Liver (tissue), 9 donors: ENCODE data around the gene MRPL40. TPM values are rescaled to one million over a fixed set of nuclear protein-coding genes. Genes with fewer than 3 reads are reported as not detected.

ENCODE experiments used
- DNase-seq: peaks from one replicate; pipeline ENCODE4 v3.0.0-alpha.2; 2017; ENCODE audit warnings: low spot score
- H3K27ac ChIP-seq, 2 donors: one replicate each; pipeline ENCODE4 v1.7.0; 2013; ENCODE audit warnings: inconsistent platforms in 2 of 2, low read length in 2 of 2, control low read depth in 1 of 2, low read depth in 1 of 2, mild to moderate bottlenecking in 1 of 2
- H3K27me3 ChIP-seq, 4 donors: one replicate each; pipeline versions ENCODE4 v1.6.1 to v1.7.0; 2013; ENCODE audit warnings: low read length in 3 of 4, inconsistent platforms in 1 of 4, mild to moderate bottlenecking in 1 of 4, moderate library complexity in 1 of 4; ENCODE audit not compliant: control insufficient read depth in 4 of 4, insufficient read depth in 4 of 4
- H3K36me3 ChIP-seq, 4 donors: one replicate each; pipeline versions ENCODE4 v1.6.1 to v1.7.0; 2013; ENCODE audit warnings: low read length in 3 of 4, mild to moderate bottlenecking in 3 of 4, low read depth in 1 of 4, moderate library complexity in 1 of 4; ENCODE audit not compliant: control insufficient read depth in 4 of 4, insufficient read depth in 3 of 4
- H3K4me1 ChIP-seq, 4 donors: one replicate each; pipeline versions ENCODE4 v1.6.1 to v1.7.0; 2013; ENCODE audit warnings: low read length in 3 of 4, mild to moderate bottlenecking in 3 of 4, moderate library complexity in 1 of 4; ENCODE audit not compliant: control insufficient read depth in 4 of 4, insufficient read depth in 4 of 4
- H3K4me3 ChIP-seq, 3 donors: one replicate each; pipeline versions ENCODE4 v1.6.1 to v1.7.0; 2013; ENCODE audit warnings: low read length in 3 of 3, control low read depth in 1 of 3, low read depth in 1 of 3, mild to moderate bottlenecking in 1 of 3
- H3K9ac ChIP-seq, 2 donors: one replicate each; pipeline ENCODE4 v1.7.0; 2013; ENCODE audit warnings: low read length in 2 of 2, mild to moderate bottlenecking in 2 of 2, moderate library complexity in 2 of 2, control low read depth in 1 of 2, low read depth in 1 of 2
- H3K9me3 ChIP-seq, 4 donors: one replicate each; pipeline versions ENCODE4 v1.6.1 to v1.7.0; 2013; ENCODE audit warnings: low read length in 3 of 4; ENCODE audit not compliant: control insufficient read depth in 4 of 4
- HNF4A ChIP-seq, 2 donors: conservative IDR thresholded peaks; 2 replicates each; pipeline ENCODE4 v1.6.1; 2016; ENCODE audit warnings: antibody characterized with exemption in 2 of 2, mild to moderate bottlenecking in 2 of 2
- HNF4G ChIP-seq: IDR thresholded peaks from 2 replicates; pipeline ENCODE4 v1.6.1; 2016; ENCODE audit warnings: antibody characterized with exemption
- JUND ChIP-seq, 2 donors: IDR thresholded peaks; 2 replicates each; pipeline ENCODE4 v1.6.1; 2016; ENCODE audit warnings: antibody characterized with exemption in 2 of 2
- MAX ChIP-seq: IDR thresholded peaks from 2 replicates; pipeline ENCODE4 v1.6.1; 2016; ENCODE audit warnings: antibody characterized with exemption
- NR2F2 ChIP-seq: IDR thresholded peaks from 2 replicates; pipeline ENCODE4 v1.6.1; 2016; ENCODE audit warnings: antibody characterized with exemption
- RAD21 ChIP-seq, 2 donors: IDR thresholded peaks; 2 replicates each; pipeline ENCODE4 v1.6.1; 2016; ENCODE audit warnings: antibody characterized with exemption in 2 of 2, mild to moderate bottlenecking in 2 of 2
- RXRA ChIP-seq, 2 donors: IDR thresholded peaks; 2 replicates each; pipeline ENCODE4 v1.6.1; 2017 to 2018; ENCODE audit warnings: antibody characterized with exemption in 2 of 2, mild to moderate bottlenecking in 1 of 2
- TAF1 ChIP-seq: conservative IDR thresholded peaks from 2 replicates; pipeline ENCODE4 v1.6.1; 2016; ENCODE audit warnings: antibody characterized with exemption, mild to moderate bottlenecking
- YY1 ChIP-seq: IDR thresholded peaks from 2 replicates; pipeline ENCODE4 v1.6.1; 2016; ENCODE audit warnings: antibody characterized with exemption, mild to moderate bottlenecking
- ZBTB33 ChIP-seq: IDR thresholded peaks from 2 replicates; pipeline ENCODE4 v1.6.1; 2016; ENCODE audit warnings: antibody characterized with exemption
- WGBS: extraction: QIAGEN DNeasy Blood & Tissue Kit; methylation state at CpG from one replicate; pipeline ENCODE4 v1.1.7; 2013; 5-methylcytosine and 5-hydroxymethylcytosine counted together
- polyA plus RNA-seq, 2 donors: library from polyadenylated mRNA; stranded (reverse) in 1 of 2; unstranded in 1 of 2; fragments of 200-250 nt in 1 of 2; fragments of >200 nt in 1 of 2; fragmentation: Nextera tagmentation in 1 of 2; extraction: Ambion mirVana in 1 of 2; gene quantifications; one replicate each; pipeline versions ENCODE4 v1.2.1 to v1.2.3, GENCODE V29; 2013 to 2015
- total RNA-seq, 2 donors: library from RNA; depleted of rRNA; stranded (reverse); fragments of >200 nt; gene quantifications; one replicate each; pipeline ENCODE4 v1.2.3, GENCODE V29; 2014
- TF ChIP-seq, protein P1 (sequence below): IDR thresholded peaks from 2 replicates; pipeline ENCODE4 v1.6.1; 2016; ENCODE audit warnings: antibody characterized with exemption, mild to moderate bottlenecking
- TF ChIP-seq, protein P2 (sequence below): IDR thresholded peaks from 2 replicates; pipeline ENCODE4 v1.6.1; 2016; ENCODE audit warnings: antibody characterized with exemption
- TF ChIP-seq, protein P3 (sequence below): fragments of 150-350 bp; IDR thresholded peaks from 2 replicates; pipeline ENCODE4 v1.5.1; 2017; ENCODE audit warnings: improper control_type of control experiment, low read depth, low read length; ENCODE audit not compliant: missing input control
- donor health status: healthy.
- donor health status: healthy.
- donor health status: healthy.
- donor health status: healthy.
- donor health status: healthy.

MRPL40 gene
- total and polyA plus RNA-seq, 4 donors = 11.3 to 52.0 (median 27.7) TPM

GRCh38 chr22:19398206-19398605 lies 34.1 kb upstream of the MRPL40 start:
- Histone ChIP-seq H3K4me1 (no peaks in the 10 kb centered on the region), H3K9ac (no peak overlapping the region), H3K27ac (no peak overlapping the region), H3K27me3 (no peaks in the 10 kb centered on the region), H3K9me3 (no peaks in the 10 kb centered on the region), H3K36me3 (peaks cover 23 to 77% (median 57%) of the 10 kb centered on the region in 4 donors), H3K4me3 (no peak overlapping the region)
- TF ChIP-seq, protein P1, sequence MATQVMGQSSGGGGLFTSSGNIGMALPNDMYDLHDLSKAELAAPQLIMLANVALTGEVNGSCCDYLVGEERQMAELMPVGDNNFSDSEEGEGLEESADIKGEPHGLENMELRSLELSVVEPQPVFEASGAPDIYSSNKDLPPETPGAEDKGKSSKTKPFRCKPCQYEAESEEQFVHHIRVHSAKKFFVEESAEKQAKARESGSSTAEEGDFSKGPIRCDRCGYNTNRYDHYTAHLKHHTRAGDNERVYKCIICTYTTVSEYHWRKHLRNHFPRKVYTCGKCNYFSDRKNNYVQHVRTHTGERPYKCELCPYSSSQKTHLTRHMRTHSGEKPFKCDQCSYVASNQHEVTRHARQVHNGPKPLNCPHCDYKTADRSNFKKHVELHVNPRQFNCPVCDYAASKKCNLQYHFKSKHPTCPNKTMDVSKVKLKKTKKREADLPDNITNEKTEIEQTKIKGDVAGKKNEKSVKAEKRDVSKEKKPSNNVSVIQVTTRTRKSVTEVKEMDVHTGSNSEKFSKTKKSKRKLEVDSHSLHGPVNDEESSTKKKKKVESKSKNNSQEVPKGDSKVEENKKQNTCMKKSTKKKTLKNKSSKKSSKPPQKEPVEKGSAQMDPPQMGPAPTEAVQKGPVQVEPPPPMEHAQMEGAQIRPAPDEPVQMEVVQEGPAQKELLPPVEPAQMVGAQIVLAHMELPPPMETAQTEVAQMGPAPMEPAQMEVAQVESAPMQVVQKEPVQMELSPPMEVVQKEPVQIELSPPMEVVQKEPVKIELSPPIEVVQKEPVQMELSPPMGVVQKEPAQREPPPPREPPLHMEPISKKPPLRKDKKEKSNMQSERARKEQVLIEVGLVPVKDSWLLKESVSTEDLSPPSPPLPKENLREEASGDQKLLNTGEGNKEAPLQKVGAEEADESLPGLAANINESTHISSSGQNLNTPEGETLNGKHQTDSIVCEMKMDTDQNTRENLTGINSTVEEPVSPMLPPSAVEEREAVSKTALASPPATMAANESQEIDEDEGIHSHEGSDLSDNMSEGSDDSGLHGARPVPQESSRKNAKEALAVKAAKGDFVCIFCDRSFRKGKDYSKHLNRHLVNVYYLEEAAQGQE = no peak
- TF ChIP-seq JUND (IDR thresholded peaks at IDR 0.05) (no peak), TAF1 (no peak)
- peak; percentile 71 for DNase-seq
- 88% methylated on average over 6 of the region's 6 CpGs for WGBS

GRCh38 chr22:19398652-19399051 lies 33.7 kb upstream of the MRPL40 start:
- WGBS = 94% methylated on average over 2 of the region's 2 CpGs
- Histone ChIP-seq H3K36me3 (peaks cover 23 to 75% (median 55%) of the 10 kb centered on the region in 4 donors), H3K4me1 (no peaks in the 10 kb centered on the region), H3K27me3 (no peaks in the 10 kb centered on the region), H3K9ac (no peak overlapping the region), H3K27ac (no peak overlapping the region), H3K4me3 (no peak overlapping the region), H3K9me3 (no peaks in the 10 kb centered on the region)
- no peak for TF ChIP-seq TAF1
- TF ChIP-seq YY1 = no peak
- TF ChIP-seq, protein P2, sequence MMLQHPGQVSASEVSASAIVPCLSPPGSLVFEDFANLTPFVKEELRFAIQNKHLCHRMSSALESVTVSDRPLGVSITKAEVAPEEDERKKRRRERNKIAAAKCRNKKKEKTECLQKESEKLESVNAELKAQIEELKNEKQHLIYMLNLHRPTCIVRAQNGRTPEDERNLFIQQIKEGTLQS = no peak
- no peak for TF ChIP-seq MAX
- TF ChIP-seq JUND (IDR thresholded peaks at IDR 0.05) = no peak
- DNase-seq = no peak

- Histone ChIP-seq H3K27me3 (no peaks in the 10 kb centered on the region), H3K27ac (no peak overlapping the region), H3K9ac (no peak overlapping the region), H3K9me3 (no peaks in the 10 kb centered on the region), H3K36me3 (peaks cover 17 to 65% (median 42%) of the 10 kb centered on the region in 4 donors), H3K4me1 (peaks cover 0 to 10% (median 5%) of the 10 kb centered on the region in 4 donors), H3K4me3 (no peak overlapping the region)
- WGBS = 99% methylated on average over 6 of the region's 6 CpGs
- no peak for DNase-seq
- TF ChIP-seq RAD21 (IDR thresholded peaks at IDR 0.05) = no peak
- TF ChIP-seq HNF4A (conservative IDR thresholded peaks at IDR 0.05) = no peak
- TF ChIP-seq RXRA (IDR thresholded peaks at IDR 0.05) = no peak
- TF ChIP-seq, protein P1 = no peak
- TF ChIP-seq HNF4G = no peak
- no peak for TF ChIP-seq JUND (IDR thresholded peaks at IDR 0.05)
- no peak for TF ChIP-seq MAX
- no peak for TF ChIP-seq ZBTB33
- no peak for TF ChIP-seq NR2F2
- TF ChIP-seq, protein P3, sequence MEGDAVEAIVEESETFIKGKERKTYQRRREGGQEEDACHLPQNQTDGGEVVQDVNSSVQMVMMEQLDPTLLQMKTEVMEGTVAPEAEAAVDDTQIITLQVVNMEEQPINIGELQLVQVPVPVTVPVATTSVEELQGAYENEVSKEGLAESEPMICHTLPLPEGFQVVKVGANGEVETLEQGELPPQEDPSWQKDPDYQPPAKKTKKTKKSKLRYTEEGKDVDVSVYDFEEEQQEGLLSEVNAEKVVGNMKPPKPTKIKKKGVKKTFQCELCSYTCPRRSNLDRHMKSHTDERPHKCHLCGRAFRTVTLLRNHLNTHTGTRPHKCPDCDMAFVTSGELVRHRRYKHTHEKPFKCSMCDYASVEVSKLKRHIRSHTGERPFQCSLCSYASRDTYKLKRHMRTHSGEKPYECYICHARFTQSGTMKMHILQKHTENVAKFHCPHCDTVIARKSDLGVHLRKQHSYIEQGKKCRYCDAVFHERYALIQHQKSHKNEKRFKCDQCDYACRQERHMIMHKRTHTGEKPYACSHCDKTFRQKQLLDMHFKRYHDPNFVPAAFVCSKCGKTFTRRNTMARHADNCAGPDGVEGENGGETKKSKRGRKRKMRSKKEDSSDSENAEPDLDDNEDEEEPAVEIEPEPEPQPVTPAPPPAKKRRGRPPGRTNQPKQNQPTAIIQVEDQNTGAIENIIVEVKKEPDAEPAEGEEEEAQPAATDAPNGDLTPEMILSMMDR = no peak
Measured at GRCh38 chr22:19400881-19401280, 31.5 kb upstream of the MRPL40 start.
